Thymus (tissue), 11 donors: ENCODE data around the gene BBS12. TPM values are rescaled to one million over a fixed set of nuclear protein-coding genes. Genes with fewer than 3 reads are reported as not detected.

Source experiments
- DNase-seq, 9 donors: peaks; one replicate each; pipeline ENCODE4 v3.0.0-alpha.2; 2013; ENCODE audit warnings: low spot score in 9 of 9, low read depth in 6 of 9, missing footprints in 1 of 9
- H3K27ac ChIP-seq, 2 donors: one replicate each; pipeline ENCODE4 v1.5.1; 2013; ENCODE audit warnings: control low read depth in 1 of 2, low read depth in 1 of 2, low read length in 1 of 2, mild to moderate bottlenecking in 1 of 2, moderate library complexity in 1 of 2
- H3K27me3 ChIP-seq, 2 donors: one replicate each; pipeline ENCODE4 v1.5.1; 2013; ENCODE audit warnings: low read length in 1 of 2; ENCODE audit not compliant: control insufficient read depth in 2 of 2, insufficient read depth in 1 of 2
- H3K36me3 ChIP-seq, 2 donors: one replicate each; pipeline ENCODE4 v1.5.1; 2013; ENCODE audit warnings: low read length in 1 of 2, mild to moderate bottlenecking in 1 of 2, moderate library complexity in 1 of 2; ENCODE audit not compliant: control insufficient read depth in 2 of 2, insufficient read depth in 2 of 2
- H3K4me1 ChIP-seq, 2 donors: one replicate each; pipeline ENCODE4 v1.5.1; 2013; ENCODE audit warnings: low read length in 2 of 2; ENCODE audit not compliant: control insufficient read depth in 2 of 2, insufficient read depth in 2 of 2
- H3K4me3 ChIP-seq, 2 donors: one replicate each; pipeline ENCODE4 v1.5.1; 2013; ENCODE audit warnings: low read length in 2 of 2, control low read depth in 1 of 2, mild to moderate bottlenecking in 1 of 2
- H3K9me3 ChIP-seq, 2 donors: one replicate each; pipeline ENCODE4 v1.5.1; 2013; ENCODE audit warnings: low read length in 1 of 2, mild to moderate bottlenecking in 1 of 2; ENCODE audit not compliant: control insufficient read depth in 2 of 2, insufficient read depth in 1 of 2
- WGBS: extraction: QIAGEN DNeasy Blood & Tissue Kit; methylation state at CpG from one replicate; pipeline ENCODE4 v1.1.7; 2013; 5-methylcytosine and 5-hydroxymethylcytosine counted together
- polyA plus RNA-seq: library from polyadenylated mRNA; stranded (reverse); fragments of 200-250 nt; gene quantifications from one replicate; pipeline ENCODE4 v1.2.3, GENCODE V29; 2013
- total RNA-seq: library from RNA; stranded (reverse); fragments of 120-200 nt; gene quantifications from one replicate; pipeline ENCODE4 v1.2.4, GENCODE V29; 2013
- donor health status: healthy.

BBS12 gene
- total and polyA plus RNA-seq, 2 donors, result 3.3 to 3.9 TPM

DNA sequence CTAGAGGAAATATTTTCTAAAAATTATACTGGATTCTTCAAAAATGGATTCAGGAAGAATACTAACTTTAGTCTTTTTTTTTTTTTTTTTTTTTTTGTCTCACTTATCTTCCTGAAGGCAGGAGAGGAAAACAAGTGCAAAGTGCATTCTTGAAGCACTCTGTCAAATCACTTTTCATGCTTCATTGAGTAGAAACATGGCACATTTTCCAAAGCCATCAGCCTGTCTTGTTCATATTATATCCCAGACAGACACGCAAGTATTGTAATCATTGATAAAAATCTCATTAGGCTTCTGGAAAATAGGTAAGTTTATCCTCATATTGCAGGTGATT, 1.2 kb downstream of the BBS12 start:
- H3K27me3 ChIP-seq, result no peaks in the 10 kb centered on the region
- no peak overlapping the region for H3K27ac ChIP-seq
- H3K9me3 ChIP-seq, result no peaks in the 10 kb centered on the region
- no peaks in the 10 kb centered on the region for H3K36me3 ChIP-seq
- H3K4me3 ChIP-seq, result no peak overlapping the region
- DNase-seq, result no peak
- WGBS, result 98% methylated on average over 1 of the region's 1 CpG
- H3K4me1 ChIP-seq, result peaks cover 0 to 8% of the 10 kb centered on the region in 2 donors

GRCh38 chr4:122739174-122739573, 6.7 kb downstream of the BBS12 start:
- DNase-seq, result no peak
- H3K4me1 ChIP-seq, result no peaks in the 10 kb centered on the region
- no peak overlapping the region for H3K4me3 ChIP-seq
- H3K27ac ChIP-seq, result no peak overlapping the region
- H3K27me3 ChIP-seq, result no peaks in the 10 kb centered on the region
- H3K9me3 ChIP-seq, result no peaks in the 10 kb centered on the region
- no peaks in the 10 kb centered on the region for H3K36me3 ChIP-seq

DNA sequence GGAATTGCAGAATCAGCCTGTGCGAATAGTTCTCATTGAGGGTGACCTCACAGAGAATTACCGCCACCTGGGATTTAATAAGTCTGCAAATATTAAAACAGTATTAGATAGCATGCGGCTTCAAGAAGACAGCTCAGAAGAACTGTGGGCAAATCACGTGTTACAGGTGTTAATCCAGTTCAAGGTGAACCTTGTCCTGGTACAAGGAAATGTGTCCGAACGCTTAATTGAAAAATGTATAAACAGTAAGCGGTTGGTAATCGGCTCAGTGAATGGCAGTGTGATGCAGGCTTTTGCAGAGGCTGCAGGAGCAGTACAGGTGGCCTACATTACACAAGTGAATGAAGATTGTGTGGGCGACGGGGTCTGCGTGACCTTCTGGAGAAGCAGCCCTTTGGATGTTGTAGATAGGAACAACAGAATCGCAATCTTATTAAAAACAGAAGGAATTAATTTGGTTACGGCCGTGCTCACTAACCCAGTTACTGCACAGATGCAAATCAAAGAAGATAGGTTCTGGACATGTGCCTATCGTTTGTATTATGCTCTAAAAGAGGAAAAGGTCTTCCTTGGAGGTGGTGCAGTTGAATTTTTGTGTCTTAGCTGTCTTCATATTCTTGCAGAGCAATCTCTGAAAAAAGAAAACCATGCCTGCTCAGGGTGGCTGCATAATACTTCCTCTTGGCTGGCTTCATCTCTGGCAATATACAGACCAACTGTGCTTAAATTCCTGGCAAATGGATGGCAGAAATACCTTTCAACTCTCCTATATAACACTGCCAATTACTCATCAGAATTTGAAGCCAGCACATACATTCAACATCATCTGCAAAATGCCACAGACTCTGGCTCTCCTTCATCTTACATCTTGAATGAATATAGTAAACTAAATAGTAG, 10.7 kb downstream of the BBS12 start:
- no peak for DNase-seq
- Histone ChIP-seq H3K36me3 (no peaks in the 10 kb centered on the region), H3K9me3 (no peaks in the 10 kb centered on the region), H3K27me3 (no peaks in the 10 kb centered on the region), H3K4me1 (no peaks in the 10 kb centered on the region), H3K27ac (no peak overlapping the region), H3K4me3 (no peak overlapping the region)
- WGBS, result 91% methylated on average over 15 of the region's 15 CpGs

DNA sequence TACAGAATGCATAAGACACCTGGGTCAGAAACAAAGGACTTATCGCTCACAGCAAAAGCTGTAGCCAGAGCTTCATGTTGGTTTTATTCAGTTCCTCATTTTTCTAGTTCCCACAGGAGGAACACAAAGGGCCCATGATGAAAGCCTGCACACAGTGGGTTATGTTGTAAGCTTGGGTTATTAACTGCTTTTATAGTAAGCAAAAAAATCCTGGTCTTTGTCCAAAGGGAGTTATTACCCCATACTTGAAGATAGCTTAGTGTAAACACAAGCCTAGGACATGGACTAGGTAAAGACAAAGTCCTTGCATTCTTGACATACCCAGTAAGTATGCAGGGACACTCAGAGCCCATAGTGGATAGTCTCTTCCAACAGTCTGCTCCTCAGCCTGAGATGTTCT, 11.7 kb downstream of the BBS12 start:
- H3K9me3 ChIP-seq, result no peaks in the 10 kb centered on the region
- no peak overlapping the region for H3K27ac ChIP-seq
- H3K4me1 ChIP-seq, result no peaks in the 10 kb centered on the region
- 46% methylated on average over 1 of the region's 1 CpG for WGBS
- H3K27me3 ChIP-seq, result no peaks in the 10 kb centered on the region
- H3K36me3 ChIP-seq, result no peaks in the 10 kb centered on the region
- no peak overlapping the region for H3K4me3 ChIP-seq
- DNase-seq, result no peak

GRCh38 chr4:122746485-122746965, 14.0 kb downstream of the BBS12 start:
- H3K27ac ChIP-seq, result no peak overlapping the region

DNA sequence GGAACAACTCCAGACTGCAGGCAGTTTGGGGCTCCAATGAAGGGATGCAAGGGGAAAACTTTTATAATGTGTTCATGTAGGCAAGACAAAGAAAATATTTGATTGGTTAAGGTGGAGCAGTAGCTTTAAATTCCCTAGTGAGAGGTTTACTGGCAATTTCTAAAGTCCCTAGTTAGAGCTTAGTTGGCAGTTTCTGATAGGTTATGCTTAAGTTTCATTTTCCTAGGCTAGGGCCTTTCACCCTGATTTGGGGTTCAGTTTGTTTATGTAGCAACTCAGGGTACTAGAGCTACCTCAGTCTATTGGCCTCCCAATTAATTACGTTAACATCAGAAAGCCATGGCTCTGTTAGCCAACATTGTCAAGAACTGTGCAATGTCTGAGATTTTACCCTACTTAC, 14.6 kb downstream of the BBS12 start:
- no peaks in the 10 kb centered on the region for H3K36me3 ChIP-seq
- no peaks in the 10 kb centered on the region for H3K27me3 ChIP-seq
- H3K9me3 ChIP-seq, result no peaks in the 10 kb centered on the region
- no peak for DNase-seq
- H3K27ac ChIP-seq, result no peak overlapping the region
- no peaks in the 10 kb centered on the region for H3K4me1 ChIP-seq
- H3K4me3 ChIP-seq, result no peak overlapping the region
- WGBS, result 46% methylated on average over 1 of the region's 1 CpG

More at GRCh38 chr4:122746485-122746965, 14.0 kb downstream of the BBS12 start:
- no peak for DNase-seq
- Histone ChIP-seq H3K27me3 (no peaks in the 10 kb centered on the region), H3K36me3 (no peaks in the 10 kb centered on the region), H3K4me3 (no peak overlapping the region), H3K4me1 (no peaks in the 10 kb centered on the region), H3K9me3 (no peaks in the 10 kb centered on the region)
- WGBS, result 93% methylated on average over 2 of the region's 2 CpGs

GRCh38 chr4:122747883-122748282, 15.4 kb downstream of the BBS12 start:
- no peaks in the 10 kb centered on the region for H3K4me1 ChIP-seq
- H3K27ac ChIP-seq, result no peak overlapping the region
- H3K36me3 ChIP-seq, result no peaks in the 10 kb centered on the region
- no peaks in the 10 kb centered on the region for H3K27me3 ChIP-seq
- DNase-seq, result no peak
- no peaks in the 10 kb centered on the region for H3K9me3 ChIP-seq
- no peak overlapping the region for H3K4me3 ChIP-seq
- 91% methylated on average over 1 of the region's 1 CpG for WGBS

GRCh38 chr4:122749704-122750454, 17.4 kb downstream of the BBS12 start:
- H3K36me3 ChIP-seq, result no peaks in the 10 kb centered on the region
- 97% methylated on average over 5 of the region's 5 CpGs for WGBS

GRCh38 chr4:122755675-122756074, 23.2 kb downstream of the BBS12 start:
- H3K27ac ChIP-seq, result no peak overlapping the region
- no peaks in the 10 kb centered on the region for H3K27me3 ChIP-seq
- no peaks in the 10 kb centered on the region for H3K4me1 ChIP-seq
- no peak overlapping the region for H3K4me3 ChIP-seq
- no peak for DNase-seq
- no peaks in the 10 kb centered on the region for H3K9me3 ChIP-seq
- no peaks in the 10 kb centered on the region for H3K36me3 ChIP-seq
- 86% methylated on average over 4 of the region's 4 CpGs for WGBS

More at GRCh38 chr4:122749704-122750454, 17.4 kb downstream of the BBS12 start:
- Histone ChIP-seq H3K9me3 (no peaks in the 10 kb centered on the region), H3K27me3 (no peaks in the 10 kb centered on the region), H3K4me1 (no peaks in the 10 kb centered on the region), H3K27ac (no peak overlapping the region), H3K4me3 (no peak overlapping the region)
- no peak for DNase-seq
